Astrocyte of the cerebellum (primary cell): Measurements from ENCODE around the gene CNTN5.

Source experiments
- DNase-seq: peaks from one replicate; pipeline ENCODE4 v3.0.0-alpha.2; 2011; ENCODE audit warnings: low read depth
- H3K4me3 ChIP-seq: 2 replicates; pipeline ENCODE4 v1.5.1; 2011; ENCODE audit warnings: mild to moderate bottlenecking, low read depth, low read length, moderate library complexity
- in situ Hi-C: cut with HindIII; loops from 2 replicates; pipeline ENCODE4 v1.10.0; 2017; ENCODE audit warnings: low sequenced_read_pairs
- TF ChIP-seq, protein P1 (sequence below): IDR thresholded peaks from 2 replicates; pipeline ENCODE4 v1.5.1; 2012; ENCODE audit warnings: low read length, low read depth, moderate library complexity, mild to moderate bottlenecking; ENCODE audit errors: missing control alignments

Gene CNTN5

DNA sequence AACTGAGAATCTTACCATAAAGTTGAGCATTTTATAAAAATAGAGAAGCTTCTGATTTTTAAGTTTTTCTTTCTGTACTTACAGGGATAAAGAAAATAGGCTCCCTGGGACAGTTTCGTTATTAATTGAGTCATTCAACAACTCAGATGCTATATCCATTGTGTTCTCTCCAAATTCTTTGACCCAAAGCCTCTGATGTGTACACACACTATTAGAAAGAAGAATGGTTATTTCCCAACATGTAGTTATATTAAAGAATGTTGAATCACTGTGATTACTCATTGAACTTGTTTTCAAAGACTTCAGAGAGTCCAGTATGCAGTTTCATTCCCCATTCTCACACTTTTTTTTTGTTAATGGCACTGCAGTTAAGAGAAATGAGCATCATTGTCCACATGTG lies 932.1 kb downstream of the CNTN5 start:
- DNase-seq: peak; percentile 16
- in situ Hi-C loops: no loop called here
- H3K4me3 ChIP-seq: no peak overlapping the region
- TF ChIP-seq, protein P1, sequence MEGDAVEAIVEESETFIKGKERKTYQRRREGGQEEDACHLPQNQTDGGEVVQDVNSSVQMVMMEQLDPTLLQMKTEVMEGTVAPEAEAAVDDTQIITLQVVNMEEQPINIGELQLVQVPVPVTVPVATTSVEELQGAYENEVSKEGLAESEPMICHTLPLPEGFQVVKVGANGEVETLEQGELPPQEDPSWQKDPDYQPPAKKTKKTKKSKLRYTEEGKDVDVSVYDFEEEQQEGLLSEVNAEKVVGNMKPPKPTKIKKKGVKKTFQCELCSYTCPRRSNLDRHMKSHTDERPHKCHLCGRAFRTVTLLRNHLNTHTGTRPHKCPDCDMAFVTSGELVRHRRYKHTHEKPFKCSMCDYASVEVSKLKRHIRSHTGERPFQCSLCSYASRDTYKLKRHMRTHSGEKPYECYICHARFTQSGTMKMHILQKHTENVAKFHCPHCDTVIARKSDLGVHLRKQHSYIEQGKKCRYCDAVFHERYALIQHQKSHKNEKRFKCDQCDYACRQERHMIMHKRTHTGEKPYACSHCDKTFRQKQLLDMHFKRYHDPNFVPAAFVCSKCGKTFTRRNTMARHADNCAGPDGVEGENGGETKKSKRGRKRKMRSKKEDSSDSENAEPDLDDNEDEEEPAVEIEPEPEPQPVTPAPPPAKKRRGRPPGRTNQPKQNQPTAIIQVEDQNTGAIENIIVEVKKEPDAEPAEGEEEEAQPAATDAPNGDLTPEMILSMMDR: no peak

DNA sequence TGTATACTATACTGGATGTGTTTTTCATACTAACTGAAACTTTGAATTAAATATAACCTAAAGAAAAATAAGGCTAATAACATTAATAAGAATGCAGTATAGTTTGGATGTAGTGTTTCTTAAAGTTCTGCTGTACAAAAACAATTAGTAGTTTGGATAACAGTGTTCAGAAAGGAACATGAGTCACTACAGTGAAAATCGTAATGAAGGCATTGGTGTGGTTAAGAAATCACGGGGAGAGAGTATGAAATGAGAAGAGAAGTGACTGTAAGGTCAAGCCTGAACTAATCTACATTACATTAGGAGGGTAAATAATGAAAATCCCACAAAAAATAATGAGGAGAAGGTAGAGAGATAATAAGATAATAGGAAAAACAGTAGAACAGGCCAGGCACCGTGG lies 939.8 kb downstream of the CNTN5 start:
- TF ChIP-seq, protein P1: no peak
- in situ Hi-C loops: no loop called here

GRCh38 chr11:99968336-99968735 lies 947.6 kb downstream of the CNTN5 start:
- TF ChIP-seq, protein P1: no peak
- in situ Hi-C loops: no loop called here
- no peak overlapping the region for H3K4me3 ChIP-seq
- no peak for DNase-seq

More for the DNA sequence above, 939.8 kb downstream of the CNTN5 start:
- no peak overlapping the region for H3K4me3 ChIP-seq
- no peak for DNase-seq

DNA sequence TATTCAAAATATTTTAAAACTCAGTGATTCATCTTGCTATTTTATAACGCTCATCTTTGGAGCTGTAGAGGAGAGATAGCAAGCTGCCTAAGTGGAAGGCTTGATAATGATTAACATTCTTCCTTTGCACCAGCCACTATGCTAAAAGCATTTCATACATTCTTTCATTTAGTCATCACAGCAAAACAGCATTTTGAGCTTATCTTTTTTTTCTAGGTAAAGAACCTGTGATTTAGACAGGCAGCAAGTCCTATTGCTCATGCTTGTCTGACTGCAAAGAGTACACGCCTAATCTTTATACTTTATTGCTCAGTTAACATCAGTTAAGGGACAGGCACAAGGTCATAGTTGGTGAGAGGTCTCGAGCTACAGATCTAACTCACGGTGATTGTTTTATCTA lies 953.2 kb downstream of the CNTN5 start:
- TF ChIP-seq, protein P1: no peak
- in situ Hi-C loops: no loop called here
- no peak overlapping the region for H3K4me3 ChIP-seq
- DNase-seq: no peak

DNA sequence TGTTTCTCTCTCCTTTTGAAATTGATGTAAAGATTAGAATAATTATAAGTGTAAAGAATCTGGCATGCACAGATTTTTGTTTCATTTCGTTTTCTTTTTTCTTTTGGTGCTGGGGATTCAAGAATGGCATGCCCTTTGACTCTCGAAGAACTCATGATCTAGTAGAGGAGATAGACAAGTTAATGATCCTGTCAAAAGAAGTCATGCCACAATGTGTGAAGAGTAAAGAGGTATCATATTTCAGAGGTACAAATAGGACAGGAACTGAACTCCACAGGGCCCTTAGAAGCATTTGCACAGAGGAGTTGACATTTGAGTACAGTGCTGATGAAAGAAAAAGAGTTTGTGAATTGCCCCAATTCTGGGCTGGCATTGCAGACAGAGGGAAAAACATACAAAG lies 958.3 kb downstream of the CNTN5 start:
- in situ Hi-C loops: no loop called here
- TF ChIP-seq, protein P1: no peak
- DNase-seq: no peak
- no peak overlapping the region for H3K4me3 ChIP-seq

DNA sequence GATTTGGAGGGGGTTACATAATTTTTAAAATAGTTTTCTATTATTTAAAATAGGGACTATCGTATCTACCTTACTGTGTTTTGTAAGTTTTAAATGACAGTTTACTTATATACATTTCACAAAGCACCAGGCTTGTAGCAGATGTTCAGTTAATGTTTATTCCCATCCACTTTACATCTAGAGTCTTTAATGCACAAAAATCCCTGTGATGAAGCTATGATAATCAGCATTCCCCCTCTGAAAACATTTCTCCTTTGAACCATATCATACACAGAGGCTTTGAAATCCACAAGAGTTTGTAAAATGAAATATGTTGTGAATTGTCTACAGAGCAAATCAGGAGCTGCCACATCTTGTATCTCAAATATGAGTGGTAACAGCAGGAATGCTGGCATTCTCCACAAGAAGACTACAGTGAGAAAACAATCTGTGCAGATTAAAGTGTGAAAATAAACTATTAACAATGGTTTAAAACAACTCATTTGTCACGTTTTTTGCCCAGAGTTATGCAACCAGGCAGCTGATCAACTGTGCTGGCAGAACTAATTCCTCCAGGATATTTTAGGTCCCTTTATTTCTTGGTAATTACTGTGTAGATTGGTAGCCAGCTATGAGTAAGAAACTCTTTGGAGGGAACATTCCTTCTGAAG lies 967.2 kb downstream of the CNTN5 start:
- peak; percentile 24 for DNase-seq
- H3K4me3 ChIP-seq: no peak overlapping the region
- in situ Hi-C loops: no loop called here
- TF ChIP-seq, protein P1: no peak
